Natural killer cell (primary cell): ENCODE results near the gene DAPK3. TPM values are rescaled to one million over a fixed set of nuclear protein-coding genes. Genes with fewer than 3 reads are reported as not detected.

Source experiments
- ATAC-seq, 3 donors: fragments of 150-1000 bp in 2 of 3; fragments of 200-7000 bp in 1 of 3; cut with Tn5 transposase; 1 replicate in 1 of 3; 2 replicates in 2 of 3; pipeline ENCODE4 v1.10.0; 2021; ENCODE audit warnings: mild to moderate bottlenecking in 2 of 3, moderate library complexity in 2 of 3
- DNase-seq, 2 donors: peaks; one replicate each; pipeline versions ENCODE4 v3.0.0 to v3.0.0-alpha.2; 2013 to 2021; ENCODE audit warnings: mixed read lengths in 1 of 2
- H3K27ac ChIP-seq: one replicate; pipeline ENCODE4 v1.5.1; 2013; ENCODE audit warnings: mild to moderate bottlenecking, low read length
- H3K27me3 ChIP-seq: one replicate; pipeline ENCODE4 v1.6.1; 2013; ENCODE audit warnings: low read length; ENCODE audit not compliant: control insufficient read depth, insufficient read depth
- H3K36me3 ChIP-seq: one replicate; pipeline ENCODE4 v1.6.1; 2013; ENCODE audit warnings: low read length; ENCODE audit not compliant: control insufficient read depth, insufficient read depth
- H3K4me1 ChIP-seq: one replicate; pipeline ENCODE4 v1.6.1; 2013; ENCODE audit warnings: low read length; ENCODE audit not compliant: control insufficient read depth, insufficient read depth
- H3K4me3 ChIP-seq: one replicate; pipeline ENCODE4 v1.5.1; 2013; ENCODE audit warnings: low read length
- H3K9me3 ChIP-seq: one replicate; pipeline ENCODE4 v1.6.1; 2013; ENCODE audit warnings: low read length; ENCODE audit not compliant: control insufficient read depth, insufficient read depth
- H3K27ac Mint-ChIP-seq, 2 donors: one replicate each; pipeline ENCODE4 v1.8.0; 2022; ENCODE audit warnings: mild to moderate bottlenecking in 2 of 2, mixed read lengths in 2 of 2, moderate library complexity in 1 of 2
- H3K27me3 Mint-ChIP-seq, 2 donors: one replicate each; pipeline ENCODE4 v1.8.0; 2022; ENCODE audit warnings: low read depth in 2 of 2, mixed read lengths in 2 of 2
- H3K36me3 Mint-ChIP-seq: one replicate; pipeline ENCODE4 v1.8.0; 2022; ENCODE audit warnings: mixed read lengths
- H3K4me1 Mint-ChIP-seq, 2 donors: one replicate each; pipeline ENCODE4 v1.8.0; 2022; ENCODE audit warnings: mixed read lengths in 2 of 2
- H3K4me3 Mint-ChIP-seq: one replicate; pipeline ENCODE4 v1.8.0; 2022; ENCODE audit warnings: mild to moderate bottlenecking, moderate library complexity, mixed read lengths
- H3K9me3 Mint-ChIP-seq, 2 donors: one replicate each; pipeline ENCODE4 v1.8.0; 2022; ENCODE audit warnings: mixed read lengths in 2 of 2
- CTCF ChIP-seq: fragments of 200-600 bp; IDR thresholded peaks from one replicate; pipeline ENCODE4 v1.8.0; 2022; ENCODE audit warnings: antibody characterized with exemption
- WGBS: methylation state at CpG from one replicate; pipeline ENCODE4 v1.1.7; 2013; ENCODE audit warnings: missing lambda C conversion rate; ENCODE audit not compliant: insufficient coverage; 5-methylcytosine and 5-hydroxymethylcytosine counted together
- intact Hi-C: fragments of 100-400 bp; cut with micrococcal nuclease; formaldehyde crosslinking; loops from one replicate; pipeline ENCODE4 v1.14.2; 2022
- total RNA-seq, 4 donors: library from RNA; stranded (reverse); fragments of 120-200 nt in 1 of 4; gene quantifications; one replicate each; pipeline versions ENCODE4 v1.2.3 to v1.2.4, GENCODE V29; 2013 to 2022

Gene DAPK3
- total RNA-seq, 3 donors from 2014 or later (not counting 1 experiment from before 2014, with no cell fraction given): 54.3 to 66.4 (median 58.1) TPM

GRCh38 chr19:3986260-3987041 lies 15.6 kb upstream of the DAPK3 start:
- no peaks in the 10 kb centered on the region for H3K27me3 Mint-ChIP-seq
- Histone ChIP-seq H3K36me3 (peaks cover 28% of the 10 kb centered on the region), H3K4me1 (peaks cover 63% of the 10 kb centered on the region), H3K27ac (peak overlapping the region; percentile 54), H3K4me3 (peak overlapping the region; percentile 76), H3K9me3 (no peaks in the 10 kb centered on the region), H3K27me3 (no peaks in the 10 kb centered on the region)
- peak; percentile 50 for TF ChIP-seq CTCF
- peak overlapping the region; percentile 93 for H3K4me3 Mint-ChIP-seq
- DNase-seq (peak in 1 of 2 donors; percentile 87), ATAC-seq (peak in 2 of 3 donors; percentile 25 to 38)
- intact Hi-C loops: loop anchor here (1.0 to 10.0 kb wide), 5 partner anchors 81 to 218 kb away; partner anchors contain the start of genes MATK and ZBTB7A
- no peaks in the 10 kb centered on the region for H3K9me3 Mint-ChIP-seq
- peaks cover 42 to 56% of the 10 kb centered on the region in 2 donors for H3K4me1 Mint-ChIP-seq
- peaks cover 1% of the 10 kb centered on the region for H3K36me3 Mint-ChIP-seq
- under 1% methylated on average over 16 of the region's 21 CpGs for WGBS
- peak overlapping the region; percentile 91 to 97 for H3K27ac Mint-ChIP-seq

- H3K4me1 ChIP-seq: peaks cover 64% of the 10 kb centered on the region
- peak overlapping the region; percentile 41 for H3K27ac ChIP-seq
- Mint-ChIP-seq H3K36me3 (peaks cover 7% of the 10 kb centered on the region), H3K4me3 (peak overlapping the region; percentile 93), H3K27me3 (no peaks in the 10 kb centered on the region), H3K27ac (peak overlapping the region; percentile 91 to 97), H3K4me1 (peaks cover 45 to 56% of the 10 kb centered on the region in 2 donors), H3K9me3 (no peaks in the 10 kb centered on the region)
- no peaks in the 10 kb centered on the region for H3K9me3 ChIP-seq
- 0% methylated on average over 9 of the region's 19 CpGs for WGBS
- peak overlapping the region; percentile 76 for H3K4me3 ChIP-seq
- H3K27me3 ChIP-seq: no peaks in the 10 kb centered on the region
- peaks cover 35% of the 10 kb centered on the region for H3K36me3 ChIP-seq
- DNase-seq (no peak), ATAC-seq (no peak)
- no peak for TF ChIP-seq CTCF
- intact Hi-C loops: loop anchor here (1.0 to 10.0 kb wide), 6 partner anchors 14 to 219 kb away; partner anchors contain the start of genes DAPK3, MATK and ZBTB7A
These were observed 14.9 kb upstream of the DAPK3 start for GRCh38 chr19:3985643-3986259.

GRCh38 chr19:3984908-3985642 lies 14.2 kb upstream of the DAPK3 start, which contains the start of gene EEF2:
EEF2 (minus strand) TSS chr19:3985463; CDS start chr19:3985380, 83 bp downstream.
- Histone ChIP-seq H3K36me3 (peaks cover 42% of the 10 kb centered on the region), H3K4me3 (peak within 1 kb of the TSS; percentile 76), H3K4me1 (peaks cover 64% of the 10 kb centered on the region), H3K9me3 (no peaks in the 10 kb centered on the region), H3K27ac (peak within 1 kb of the TSS; percentile 90), H3K27me3 (no peaks in the 10 kb centered on the region)
- Mint-ChIP-seq H3K4me3 (peak within 1 kb of the TSS; percentile 93), H3K4me1 (peaks cover 42 to 54% of the 10 kb centered on the region in 2 donors), H3K36me3 (peaks cover 7% of the 10 kb centered on the region), H3K27me3 (no peaks in the 10 kb centered on the region), H3K27ac (peak within 1 kb of the TSS; percentile 91 to 97), H3K9me3 (no peaks in the 10 kb centered on the region)
- DNase-seq (peak; percentile 92 to 97), ATAC-seq (peak; percentile 57 to 79 (median 68))
- under 1% methylated on average over 80 of the region's 80 CpGs for WGBS
- no peak for TF ChIP-seq CTCF
- intact Hi-C loops: loop anchor here (1.0 to 10.0 kb wide), 4 partner anchors 14 to 202 kb away; partner anchors contain the start of genes DAPK3, MATK and ZBTB7A
